Stimulated activated CD4-positive, alpha-beta T cell treated with anti-CD3 and anti-CD28 coated beads, Interleukin-4, amount 100 ng/mL, for 4 hours (primary cell): Measurements from ENCODE around the gene ARMH2.

Source experiments
- DNase-seq, 2 experiments: peaks; one replicate each; pipeline ENCODE4 v3.0.0-alpha.2; 2020

Gene ARMH2

DNA sequence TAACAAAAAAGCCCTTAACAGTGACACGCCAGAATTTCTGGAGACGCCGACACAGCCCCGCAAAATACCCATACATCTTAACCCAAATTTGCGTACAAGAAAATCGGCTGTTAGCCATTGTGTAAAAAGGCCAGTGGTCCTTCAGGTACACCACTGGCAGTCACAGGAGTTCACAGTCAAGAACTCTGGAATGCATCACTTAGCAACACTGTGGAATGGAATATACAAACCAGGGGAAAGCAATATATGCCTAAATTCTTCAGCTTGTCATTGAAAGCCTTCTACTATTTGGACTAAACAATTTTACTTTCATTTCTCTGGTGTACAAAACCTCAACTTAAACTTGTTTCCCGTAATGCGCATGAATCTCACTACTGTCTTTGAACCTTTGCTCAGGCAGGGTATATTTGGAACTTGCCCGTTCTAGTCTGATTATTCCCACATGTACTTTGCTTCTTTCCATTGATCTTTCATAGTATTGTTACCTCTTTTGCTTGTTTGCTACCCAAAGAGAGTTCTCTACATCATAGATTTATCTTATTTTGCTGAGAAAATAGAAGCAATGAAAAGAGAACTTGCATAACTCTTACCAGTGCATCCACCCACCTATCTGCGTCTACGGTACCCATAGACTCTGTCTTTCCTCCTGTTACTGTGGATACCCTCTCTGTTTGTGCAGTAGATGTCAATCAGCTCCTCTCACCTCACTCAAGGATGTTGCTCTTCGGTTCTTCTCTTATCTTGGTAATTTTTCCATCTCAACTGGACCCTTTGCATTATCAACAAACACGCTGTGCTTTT lies at the start of gene ARMH2:
Gene ARMH2, minus strand, starts transcription at position 178 of the 801 bp plus-strand sequence. Its CDS starts 60 bp downstream, at position 118.
- DNase-seq, result no peak

DNA sequence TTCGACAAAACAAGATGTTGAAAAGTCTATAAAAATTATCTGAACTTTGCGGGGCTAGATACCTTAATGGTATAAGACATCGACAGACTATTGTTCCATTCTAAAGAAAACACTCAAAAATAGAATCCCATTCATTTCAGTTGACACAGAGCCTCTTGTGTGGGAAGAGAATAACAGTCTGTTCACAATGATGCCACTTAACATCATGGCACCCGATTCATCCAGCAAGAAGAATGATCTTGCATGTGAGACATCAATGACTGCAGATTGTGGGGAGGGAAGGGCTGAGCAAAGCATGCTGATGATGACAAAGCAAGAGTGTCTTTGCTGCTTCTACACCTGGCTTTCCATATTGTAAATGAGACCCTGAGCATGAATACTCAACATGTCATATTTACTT lies 49.7 kb upstream of the ARMH2 start:
- no peak for DNase-seq

DNA sequence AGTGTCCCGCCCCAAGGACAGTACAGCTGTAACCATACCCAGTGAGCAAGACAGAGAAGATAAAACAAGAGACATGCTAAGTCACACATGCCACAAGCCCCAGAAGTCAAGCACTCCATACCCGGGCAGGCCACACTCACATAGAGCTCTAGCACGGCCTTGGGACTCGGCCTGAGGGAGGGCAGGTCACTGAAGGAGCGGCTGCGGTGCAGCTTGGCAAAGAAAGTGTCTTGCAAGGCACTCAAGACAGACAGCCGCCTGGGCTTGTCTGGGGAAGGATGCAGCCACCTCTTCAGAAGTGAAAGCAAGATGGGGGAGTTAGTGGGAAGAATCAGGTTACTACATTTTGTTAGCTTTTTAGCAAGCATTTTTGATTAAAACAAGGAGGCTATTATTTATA lies 48.7 kb upstream of the ARMH2 start:
- DNase-seq, result no peak

DNA sequence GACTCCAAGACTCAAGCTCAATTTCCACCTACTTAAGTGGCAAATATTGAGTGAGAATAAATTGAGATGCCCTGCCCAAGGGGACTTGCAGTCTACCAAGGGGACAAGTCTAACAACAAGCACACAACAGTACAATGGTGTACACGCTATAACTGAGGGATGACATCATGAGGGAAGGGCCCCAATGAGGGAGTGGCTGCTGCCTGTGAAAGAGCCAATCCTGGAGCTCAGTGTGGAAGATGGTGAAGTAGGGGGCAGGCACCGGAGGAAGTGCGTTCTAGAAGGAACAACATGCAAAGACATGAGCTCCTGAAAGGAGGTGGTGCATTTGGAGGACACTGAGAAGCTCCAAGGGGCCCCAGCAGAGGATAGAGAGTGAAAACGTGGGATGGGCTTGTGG lies 46.9 kb upstream of the ARMH2 start:
- no peak for DNase-seq

DNA sequence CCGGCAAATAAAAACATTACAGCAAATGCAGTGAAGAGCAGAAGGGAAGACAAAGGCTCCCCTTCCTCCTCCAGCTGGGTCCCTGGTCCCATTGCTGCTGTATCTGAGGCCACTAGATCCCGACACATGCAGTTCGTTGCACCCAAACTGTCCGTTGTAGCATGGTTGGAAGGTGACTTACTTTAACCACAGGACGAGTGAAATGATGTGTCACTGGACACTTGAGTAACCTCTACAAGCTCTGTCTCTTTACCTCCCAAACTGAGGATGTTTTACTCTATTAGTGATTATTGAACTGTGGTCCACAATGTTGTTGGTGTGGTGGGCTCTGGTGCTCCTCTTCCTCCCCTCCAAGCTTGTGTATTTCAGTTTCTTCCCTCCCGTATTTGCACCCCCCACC lies 46.2 kb upstream of the ARMH2 start:
- DNase-seq, result no peak

DNA sequence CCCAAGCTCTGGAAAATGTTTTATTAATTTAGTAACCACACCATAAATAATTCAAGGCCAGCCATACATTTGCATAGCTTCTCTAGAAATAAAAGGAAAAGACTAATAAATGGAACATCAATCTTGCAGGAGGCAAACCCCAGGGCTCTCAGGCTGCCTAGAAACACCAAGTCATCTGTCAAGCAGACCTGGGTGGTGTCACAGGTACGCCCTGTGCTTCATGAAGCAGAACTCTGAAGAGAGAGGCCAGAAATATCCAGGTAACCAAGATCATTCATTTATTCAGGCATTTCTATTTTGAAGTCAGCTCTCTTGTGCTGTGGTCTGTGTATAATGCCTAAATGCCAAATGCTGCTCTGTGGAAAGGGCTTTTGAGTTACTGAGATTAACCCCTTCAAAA lies 45.3 kb upstream of the ARMH2 start:
- DNase-seq, result no peak

DNA sequence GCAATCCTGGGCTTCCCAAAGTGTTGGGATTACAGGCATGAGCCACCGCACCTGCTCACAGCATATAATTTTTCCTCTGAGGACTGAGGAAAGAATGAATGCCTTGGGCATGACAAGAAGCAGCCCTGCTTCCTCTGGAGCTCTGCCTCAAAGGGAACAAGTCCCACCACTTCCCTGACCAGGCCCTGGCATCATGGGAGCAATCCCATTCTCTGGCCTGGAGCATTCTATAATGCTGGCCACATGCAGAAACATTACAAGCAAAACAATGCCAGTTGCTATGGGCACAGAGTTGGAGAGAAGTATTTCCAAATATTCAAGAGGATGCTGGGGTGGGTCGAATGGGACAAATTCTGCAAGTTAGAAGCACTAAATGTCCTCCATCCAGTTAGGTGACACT lies 41.5 kb upstream of the ARMH2 start:
- DNase-seq, result no peak

DNA sequence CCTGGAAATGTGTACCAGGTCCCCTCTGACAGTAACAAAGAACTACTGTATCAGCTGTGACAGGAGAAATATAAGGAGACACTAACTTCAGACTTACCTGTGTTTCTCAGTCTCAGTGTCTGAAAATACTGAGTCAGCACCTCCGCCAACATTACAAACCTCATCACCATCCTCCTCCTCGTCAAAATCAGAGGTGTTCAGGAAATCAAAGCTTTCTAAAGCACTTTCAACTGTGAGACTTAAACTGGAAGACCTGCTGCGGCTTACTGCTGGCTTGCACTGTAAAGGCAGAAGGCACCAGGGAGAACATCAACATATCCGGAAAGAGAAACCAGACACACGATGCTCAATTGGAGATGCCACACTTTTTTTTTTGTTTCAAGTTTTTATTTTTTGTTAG lies 40.3 kb upstream of the ARMH2 start:
- peak in 1 of 2 experiments; percentile 42 for DNase-seq

DNA sequence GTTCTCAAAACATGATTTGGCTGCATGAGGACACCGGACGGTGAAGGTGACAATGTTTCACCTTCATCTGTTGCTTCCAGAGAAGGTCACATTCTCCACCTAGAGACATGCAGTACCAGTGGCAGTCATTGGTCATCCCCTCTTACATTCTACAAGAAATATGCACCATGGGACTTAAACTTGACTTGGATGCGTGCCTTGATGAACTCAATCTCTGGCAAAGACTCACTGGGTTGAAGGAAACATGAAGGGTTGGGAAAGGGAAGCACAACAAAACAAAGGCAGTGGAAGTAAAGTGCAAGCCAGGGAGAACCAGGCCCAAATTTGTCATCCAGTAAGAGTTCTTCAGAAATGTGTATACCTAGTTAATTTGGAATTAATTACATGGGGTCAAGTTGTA lies 39.4 kb upstream of the ARMH2 start:
- DNase-seq, result no peak

DNA sequence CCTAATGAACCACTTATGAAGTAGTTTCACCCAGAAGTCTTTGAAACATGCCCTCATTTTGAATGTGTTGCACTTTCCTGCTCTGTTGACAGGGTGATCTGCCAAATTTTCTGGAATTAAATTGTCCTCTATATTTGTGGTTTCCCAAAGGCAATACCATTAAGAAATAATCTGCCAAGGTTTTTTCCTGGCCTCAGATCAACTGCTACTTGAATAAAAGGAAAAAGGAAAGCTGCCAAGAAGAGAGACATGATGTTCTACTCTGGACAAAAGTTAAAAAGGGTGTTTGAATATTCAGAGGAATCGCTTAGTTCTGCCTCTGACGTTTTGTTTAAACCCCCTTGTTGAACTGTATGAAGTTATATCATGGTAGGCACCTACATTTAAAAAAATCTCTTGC lies 37.4 kb upstream of the ARMH2 start:
- no peak for DNase-seq

DNA sequence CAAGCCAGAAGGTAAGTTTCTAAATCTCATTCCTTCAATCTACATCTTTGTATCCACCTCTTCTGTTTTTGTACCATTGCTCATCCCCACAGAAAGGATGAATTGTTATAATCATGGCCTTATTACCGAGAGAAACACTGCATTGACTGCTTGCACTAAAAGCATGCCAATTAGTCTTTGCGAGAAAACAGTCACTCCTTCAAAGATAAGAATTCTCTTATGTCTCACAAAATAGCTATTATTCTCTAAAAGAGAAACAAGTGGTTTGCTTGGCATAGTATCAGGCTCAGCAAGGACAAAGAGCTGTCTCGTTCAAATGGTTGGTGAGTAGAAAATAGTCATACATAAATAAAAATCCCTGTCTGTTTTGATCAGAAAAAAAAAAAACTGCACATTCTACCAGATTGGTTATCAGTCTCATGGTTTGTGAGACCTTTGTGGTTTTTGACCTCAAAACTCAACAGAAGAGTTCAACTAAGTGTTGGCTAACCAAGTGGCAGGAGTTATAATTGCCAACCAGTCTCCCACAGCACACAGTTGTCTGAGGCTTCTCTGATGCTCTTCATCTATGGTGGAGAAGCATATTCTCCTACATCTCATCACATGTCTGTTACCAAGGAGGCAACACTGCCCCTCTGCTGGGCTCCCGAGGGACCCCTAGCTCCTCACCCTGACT lies 35.1 kb upstream of the ARMH2 start:
- no peak for DNase-seq

DNA sequence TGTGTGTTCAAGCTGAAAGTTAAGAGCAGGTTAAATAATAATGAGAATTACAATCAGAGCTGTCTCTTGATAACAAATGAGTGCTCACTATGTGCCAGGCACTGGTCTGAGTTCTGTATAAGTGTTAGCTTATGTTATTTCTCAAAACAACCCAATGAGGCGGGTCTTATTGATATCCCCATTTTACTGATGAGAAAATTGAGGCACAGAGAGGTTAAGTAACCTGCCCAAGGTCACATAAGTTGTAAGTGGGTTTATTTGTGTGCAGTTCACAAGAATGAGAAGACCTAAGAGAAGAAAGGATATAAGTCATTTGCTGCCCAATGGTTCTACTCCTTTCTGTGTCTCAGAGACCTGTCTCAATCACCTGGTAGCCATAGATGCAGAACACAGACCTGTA lies 34.1 kb upstream of the ARMH2 start:
- no peak for DNase-seq

DNA sequence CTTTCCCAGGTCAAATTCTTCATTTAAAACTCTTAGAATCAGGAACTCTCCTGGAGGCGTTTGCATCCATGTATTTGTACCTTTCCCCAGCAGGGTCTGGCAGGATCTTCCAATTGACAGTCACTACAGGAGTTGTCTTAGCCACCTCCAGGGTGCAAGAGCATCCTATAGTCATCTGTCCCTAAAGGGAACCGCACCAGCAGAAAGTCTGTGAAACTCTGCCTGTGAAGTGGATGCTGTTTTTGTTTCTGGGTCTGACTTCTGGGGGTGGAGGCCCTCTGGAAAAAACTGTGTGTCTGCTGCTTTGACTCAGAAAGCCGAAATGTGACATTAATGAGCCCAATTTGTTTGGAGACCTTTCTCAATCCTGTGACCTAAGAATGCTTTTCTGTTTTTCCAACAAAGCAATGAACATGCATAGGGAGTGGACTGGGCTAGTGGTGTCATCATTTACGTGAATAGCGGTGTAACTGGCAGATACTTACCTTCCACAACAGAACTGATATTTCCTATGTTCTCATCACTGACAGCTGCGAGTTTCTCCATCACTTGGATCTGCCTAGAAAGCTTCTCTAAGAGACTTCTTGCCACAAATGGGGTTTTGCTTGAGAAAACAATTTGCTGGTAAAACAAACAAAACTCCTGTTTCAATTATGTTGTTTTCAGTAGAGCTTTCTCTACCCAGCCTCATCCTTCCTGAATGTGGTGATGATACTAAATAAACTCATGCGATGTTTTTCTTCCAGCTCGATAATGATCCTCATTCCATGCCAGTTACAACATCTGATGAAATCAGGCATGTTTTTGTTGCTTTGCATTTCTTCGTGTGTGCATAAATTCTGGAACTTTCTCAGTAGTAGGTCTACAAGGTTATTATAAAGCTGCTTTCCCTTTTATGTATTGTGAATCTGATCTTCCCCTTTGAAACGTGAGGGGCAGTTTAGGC lies 33.3 kb upstream of the ARMH2 start:
- no peak for DNase-seq

DNA sequence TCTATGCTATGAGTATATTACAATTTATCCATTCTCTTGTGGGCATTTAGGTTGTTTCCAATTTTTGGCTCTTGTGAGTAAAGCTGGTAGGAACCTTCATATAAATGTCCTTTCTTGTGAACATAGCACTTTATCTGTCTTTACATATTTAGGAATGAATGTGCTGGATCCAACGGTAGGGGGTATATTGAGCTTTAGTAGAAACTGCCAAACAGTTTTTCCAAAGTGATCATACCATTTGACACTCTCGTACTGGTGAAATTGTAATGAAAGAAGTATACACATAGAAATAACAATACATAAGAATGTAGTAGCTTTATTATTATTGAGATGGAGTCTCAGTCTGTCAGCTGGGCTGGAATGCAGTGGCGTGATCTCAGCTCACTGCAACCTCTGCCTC lies 30.9 kb upstream of the ARMH2 start:
- no peak for DNase-seq

DNA sequence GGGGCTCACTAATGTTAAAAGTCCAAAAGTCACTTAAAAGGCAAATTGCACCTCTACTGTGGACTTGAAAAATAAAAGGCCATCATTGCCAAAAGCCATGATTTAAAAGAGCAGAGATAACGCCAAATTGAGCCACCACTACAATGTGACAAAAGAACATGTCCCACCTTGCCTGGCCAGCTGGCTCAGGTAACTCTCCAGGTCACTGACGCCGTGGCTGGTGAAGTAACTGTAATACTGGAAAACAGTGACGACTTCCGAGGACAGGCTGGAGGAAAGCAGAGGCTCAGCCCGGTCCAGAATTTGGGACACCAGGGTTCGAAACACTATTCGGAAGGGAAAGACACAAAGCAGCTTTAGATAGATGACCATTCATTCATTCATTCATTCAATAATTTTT lies 29.3 kb upstream of the ARMH2 start:
- no peak for DNase-seq

DNA sequence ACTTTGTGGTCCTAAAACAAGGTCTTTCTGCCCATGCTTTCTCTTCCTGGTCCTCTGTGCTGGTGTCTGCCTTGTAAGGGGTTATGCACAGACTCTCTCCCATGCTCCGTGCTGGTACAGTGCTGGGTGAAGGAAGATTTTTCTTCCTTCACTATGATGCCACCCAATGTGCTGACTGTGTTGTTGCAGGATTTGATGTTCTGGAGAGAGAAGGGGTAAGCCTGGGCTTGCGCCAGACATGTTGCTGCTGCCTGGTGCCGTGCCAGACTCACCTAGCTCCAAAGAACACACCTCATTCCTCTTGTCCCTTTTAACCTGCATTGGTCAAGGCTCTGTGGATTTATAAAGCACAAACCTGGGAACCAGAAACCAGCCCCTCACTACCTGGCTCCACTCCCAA lies 28.4 kb upstream of the ARMH2 start:
- DNase-seq, result no peak

DNA sequence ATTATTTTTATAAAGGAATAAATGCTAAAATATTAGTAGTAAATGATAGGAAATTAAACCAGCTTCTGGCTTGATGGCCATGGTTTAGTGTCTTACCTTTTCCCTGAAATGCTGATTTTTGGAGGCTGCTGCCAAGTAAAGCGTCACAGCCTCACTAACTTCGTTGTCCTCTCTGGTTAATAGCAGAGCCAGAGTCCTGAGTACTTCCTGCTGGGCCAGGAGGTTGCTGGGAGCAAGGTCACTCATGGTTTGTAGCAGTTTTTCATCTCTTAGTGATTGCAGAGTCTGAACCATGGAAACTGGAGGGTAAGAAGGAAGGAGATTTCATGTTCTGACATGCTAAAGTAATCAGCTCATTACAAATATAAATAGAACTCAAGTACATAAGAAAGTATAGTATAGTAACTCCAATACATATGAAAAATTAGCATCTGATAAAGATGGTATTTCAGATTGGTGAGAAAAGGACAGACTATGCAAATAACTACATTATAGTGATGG lies 26.5 kb upstream of the ARMH2 start:
- DNase-seq, result no peak

DNA sequence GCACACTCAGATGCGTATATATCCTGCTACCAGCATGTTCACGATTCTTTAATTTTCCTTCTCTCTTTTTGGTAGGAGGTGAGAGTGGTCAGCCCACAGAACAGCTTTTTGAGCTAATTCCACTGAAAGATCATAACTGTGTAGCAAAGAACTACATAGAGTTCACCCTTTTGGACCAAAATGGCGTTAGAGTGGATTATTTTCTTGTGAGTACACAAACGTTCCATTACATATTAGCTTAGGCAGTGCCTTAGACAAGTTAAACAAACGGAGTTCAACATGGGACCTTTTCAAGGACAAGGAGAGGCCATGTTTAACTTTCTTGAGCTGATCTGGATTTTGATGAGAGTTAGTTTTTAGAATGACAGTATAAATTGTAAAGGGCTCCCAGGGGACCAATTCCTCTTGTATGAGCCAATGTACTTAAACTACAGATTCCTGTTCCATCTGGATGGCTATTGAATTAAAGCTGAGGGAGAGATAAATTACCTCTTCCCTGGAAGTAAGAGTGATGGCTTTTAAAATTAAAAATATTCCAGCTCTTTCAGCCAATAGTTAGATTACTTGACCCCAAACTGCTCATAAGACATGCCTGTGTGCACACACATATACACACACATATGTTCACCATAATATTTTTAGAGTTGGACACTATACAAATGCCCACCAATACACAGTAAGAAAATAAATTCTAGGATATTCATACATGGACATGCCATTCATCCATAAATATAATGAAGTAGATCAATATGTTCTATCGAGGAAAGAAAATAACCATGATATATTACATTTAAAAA lies 25.6 kb upstream of the ARMH2 start:
- no peak for DNase-seq

DNA sequence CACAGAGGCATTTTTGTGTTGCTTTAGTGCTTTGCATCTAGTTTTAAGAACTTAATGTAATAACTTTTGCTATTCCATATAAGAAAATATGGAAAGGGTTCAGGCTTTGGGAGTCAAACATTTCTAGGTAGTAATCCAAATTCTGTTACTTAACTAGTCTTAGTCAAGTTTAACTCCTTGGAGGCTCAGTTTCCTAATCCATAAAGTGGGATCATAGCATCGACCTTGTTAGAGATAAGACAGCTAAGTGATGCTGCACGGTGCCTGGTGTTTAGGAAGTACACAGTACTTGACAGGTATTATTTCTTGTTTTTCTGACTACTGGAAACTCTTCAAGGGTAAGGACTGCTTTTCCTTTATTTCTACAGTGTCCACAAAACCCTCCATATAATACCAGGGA lies 24.5 kb upstream of the ARMH2 start:
- DNase-seq, result no peak

DNA sequence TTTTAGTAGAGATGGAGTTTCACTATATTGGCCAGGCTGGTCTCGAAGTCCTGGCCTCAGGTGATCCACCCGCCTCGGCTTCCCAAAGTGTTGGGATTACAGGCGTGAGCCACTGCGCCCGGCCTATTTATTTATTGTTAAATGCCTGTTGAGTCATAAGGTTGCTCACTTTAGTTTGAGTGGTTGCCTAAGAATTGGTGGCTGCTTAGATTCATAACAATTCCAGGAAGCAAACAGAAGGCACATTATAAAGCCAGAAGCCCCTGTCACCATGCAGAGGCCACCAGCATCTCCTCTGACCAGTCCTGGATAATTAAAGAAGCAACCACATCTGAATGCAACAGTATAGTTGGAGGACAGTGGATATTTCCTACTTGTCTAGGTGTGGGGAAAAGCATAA lies 24.0 kb upstream of the ARMH2 start:
- DNase-seq, result no peak

DNA sequence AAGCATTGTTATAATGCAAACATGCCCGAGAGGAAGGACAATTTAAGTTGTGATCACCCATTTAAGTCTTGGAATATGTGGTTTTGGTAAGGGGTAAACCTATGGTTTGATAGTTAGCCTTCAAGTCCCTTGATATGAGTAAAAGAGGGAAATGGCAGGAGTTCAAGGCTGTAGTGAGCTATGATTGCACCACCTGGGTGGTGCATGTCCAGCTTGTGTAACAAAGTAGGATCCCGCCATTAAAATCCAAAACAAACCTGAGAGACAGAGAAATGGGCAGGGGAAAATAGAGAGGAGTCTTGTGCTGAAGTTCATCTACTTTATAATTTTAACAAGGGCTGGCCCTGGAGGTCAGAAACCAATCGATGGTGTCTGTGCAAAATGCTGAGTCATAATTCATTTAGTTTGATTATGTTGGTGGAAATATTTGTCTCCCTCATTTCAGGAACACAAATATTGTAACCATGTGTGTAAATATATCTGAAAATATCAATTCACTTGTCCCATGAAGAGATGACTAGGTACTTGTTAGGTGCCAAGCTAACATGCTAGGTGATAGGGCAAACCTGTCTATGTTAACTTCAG lies 23.2 kb upstream of the ARMH2 start:
- no peak for DNase-seq

DNA sequence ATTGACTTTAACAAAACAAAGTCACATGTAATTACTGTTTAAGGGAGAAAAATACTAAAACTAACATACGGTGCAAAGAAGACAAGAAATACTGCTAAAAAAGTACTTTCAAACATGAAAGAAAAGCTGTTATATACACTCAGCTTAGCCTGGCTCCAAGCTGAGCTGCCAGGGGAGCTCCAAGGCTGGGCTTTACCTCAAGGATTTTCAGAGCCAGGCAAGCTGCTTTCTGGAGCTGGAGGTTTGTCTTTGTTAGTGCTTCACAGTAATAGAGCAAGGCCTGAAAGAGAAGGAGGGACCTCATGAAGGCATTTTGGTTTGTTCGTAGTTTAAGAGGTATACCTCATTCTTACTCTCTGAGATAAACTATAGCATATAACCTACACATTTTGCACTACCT lies 19.6 kb upstream of the ARMH2 start:
- no peak for DNase-seq
